ENCODE results near the gene ENDOD1.

DNA sequence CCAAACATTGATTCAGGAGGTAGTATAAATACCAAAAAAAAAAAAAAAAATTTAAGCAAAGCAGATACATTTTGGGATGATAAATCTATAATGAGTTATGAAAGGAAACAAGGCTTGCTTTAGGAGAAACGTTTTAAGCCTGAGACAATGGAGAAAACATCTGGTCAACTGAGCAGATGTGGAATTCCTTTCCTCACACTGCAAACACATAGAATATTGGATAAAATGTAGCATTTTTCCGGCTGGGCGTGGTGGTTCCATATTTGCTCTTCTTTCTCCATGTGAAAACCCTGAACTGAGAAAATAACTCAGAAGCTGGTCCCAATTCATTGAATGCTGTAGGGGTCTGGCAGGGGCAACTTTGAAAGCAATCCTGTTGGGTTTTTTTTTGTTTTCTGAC, 33.9 kb downstream of the ENDOD1 start:
- TF ChIP-seq, protein P1, sequence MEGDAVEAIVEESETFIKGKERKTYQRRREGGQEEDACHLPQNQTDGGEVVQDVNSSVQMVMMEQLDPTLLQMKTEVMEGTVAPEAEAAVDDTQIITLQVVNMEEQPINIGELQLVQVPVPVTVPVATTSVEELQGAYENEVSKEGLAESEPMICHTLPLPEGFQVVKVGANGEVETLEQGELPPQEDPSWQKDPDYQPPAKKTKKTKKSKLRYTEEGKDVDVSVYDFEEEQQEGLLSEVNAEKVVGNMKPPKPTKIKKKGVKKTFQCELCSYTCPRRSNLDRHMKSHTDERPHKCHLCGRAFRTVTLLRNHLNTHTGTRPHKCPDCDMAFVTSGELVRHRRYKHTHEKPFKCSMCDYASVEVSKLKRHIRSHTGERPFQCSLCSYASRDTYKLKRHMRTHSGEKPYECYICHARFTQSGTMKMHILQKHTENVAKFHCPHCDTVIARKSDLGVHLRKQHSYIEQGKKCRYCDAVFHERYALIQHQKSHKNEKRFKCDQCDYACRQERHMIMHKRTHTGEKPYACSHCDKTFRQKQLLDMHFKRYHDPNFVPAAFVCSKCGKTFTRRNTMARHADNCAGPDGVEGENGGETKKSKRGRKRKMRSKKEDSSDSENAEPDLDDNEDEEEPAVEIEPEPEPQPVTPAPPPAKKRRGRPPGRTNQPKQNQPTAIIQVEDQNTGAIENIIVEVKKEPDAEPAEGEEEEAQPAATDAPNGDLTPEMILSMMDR (IDR thresholded peaks at IDR 0.05), result no peak
- TF ChIP-seq EZH2 (IDR thresholded peaks at IDR 0.05; ENCODE audit: borderline replicate concordance, insufficient read depth, low read depth, low read length, poor library complexity, severe bottlenecking), result no peak

All from B cell (primary cell).